Neural cell (in vitro differentiated cells): ENCODE measurements around the gene C20orf202. TPM values are rescaled to one million over a fixed set of nuclear protein-coding genes. Genes with fewer than 3 reads are reported as not detected.

Experiments used
- H2AFZ ChIP-seq: fragments of 200-600, 300-800 bp; sonication (generic), shearing (Covaris generic); 2 replicates; pipeline ENCODE4 v1.6.0; 2014; ENCODE audit warnings: low read depth, mild to moderate bottlenecking, antibody characterized with exemption, low read length, moderate library complexity
- H3F3A ChIP-seq: fragments of 200-600 bp; shearing (Covaris generic); 2 replicates; pipeline ENCODE4 v1.6.1; 2016; ENCODE audit warnings: mild to moderate bottlenecking, moderate library complexity, mixed read lengths, antibody characterized with exemption, low read length; ENCODE audit not compliant: insufficient read depth, poor library complexity, severe bottlenecking
- H3K27ac ChIP-seq: fragments of 200-600, 300-800 bp; sonication (generic), shearing (Covaris generic); 2 replicates; pipeline ENCODE4 v1.5.1; 2014; ENCODE audit warnings: mild to moderate bottlenecking, low read length, moderate library complexity
- H3K27me3 ChIP-seq: fragments of 300-800, 200-600 bp; sonication (generic), shearing (Covaris generic); 2 replicates; pipeline ENCODE4 v1.6.0; 2014; ENCODE audit warnings: mild to moderate bottlenecking, low read depth, low read length, moderate library complexity; ENCODE audit not compliant: insufficient read depth
- H3K36me3 ChIP-seq: fragments of 300-800, 200-600 bp; sonication (generic), shearing (Covaris generic); 2 replicates; pipeline ENCODE4 v1.5.1; 2014; ENCODE audit warnings: mild to moderate bottlenecking, antibody characterized with exemption, low read length, moderate library complexity; ENCODE audit not compliant: insufficient read depth
- H3K4me2 ChIP-seq: fragments of 300-800, 200-600 bp; sonication (generic), shearing (Covaris generic); 2 replicates; pipeline ENCODE4 v1.6.0; 2014; ENCODE audit warnings: mild to moderate bottlenecking, low read length
- H3K4me3 ChIP-seq: fragments of 300-800, 200-600 bp; sonication (generic), shearing (Covaris generic); 2 replicates; pipeline ENCODE4 v1.5.1; 2014; ENCODE audit warnings: mild to moderate bottlenecking, low read length, moderate library complexity
- H3K79me2 ChIP-seq: fragments of 200-600 bp; shearing (Covaris generic); replicated peaks from 2 replicates; pipeline ENCODE4 v1.6.0; 2014; ENCODE audit warnings: mild to moderate bottlenecking, low read length, moderate library complexity; ENCODE audit not compliant: insufficient read depth
- H3K9ac ChIP-seq: fragments of 300-800, 200-600 bp; sonication (generic), shearing (Covaris generic); 2 replicates; pipeline ENCODE4 v1.6.1; 2016; ENCODE audit warnings: mild to moderate bottlenecking, low read length, mixed read lengths
- H3K9me2 ChIP-seq: fragments of 200-600 bp; shearing (Covaris generic); 2 replicates; pipeline ENCODE4 v1.6.1; 2016; ENCODE audit warnings: mild to moderate bottlenecking, low read length, mixed read lengths; ENCODE audit not compliant: insufficient read depth
- H3K9me3 ChIP-seq: fragments of 200-600, 300-800 bp; sonication (generic), shearing (Covaris generic); 2 replicates; pipeline ENCODE4 v1.6.1; 2016; ENCODE audit warnings: mild to moderate bottlenecking, mixed run types, low read length, moderate library complexity, mixed read lengths
- H4K20me1 ChIP-seq: fragments of 200-600 bp; shearing (Covaris generic); 2 replicates; pipeline ENCODE4 v1.6.1; 2016; ENCODE audit warnings: mild to moderate bottlenecking, mixed run types; ENCODE audit not compliant: insufficient read depth
- EP300 ChIP-seq: fragments of 450-650 bp; conservative IDR thresholded peaks from 2 replicates; pipeline ENCODE4 v1.6.1; 2014; ENCODE audit warnings: antibody characterized with exemption, mild to moderate bottlenecking, moderate library complexity; ENCODE audit not compliant: poor library complexity, severe bottlenecking
- EZH2 ChIP-seq: fragments of 200-600, 300-800 bp; shearing (Covaris generic), sonication (generic); IDR thresholded peaks from 2 replicates; pipeline ENCODE4 v1.6.1; 2014; ENCODE audit warnings: antibody characterized with exemption, low read length, borderline replicate concordance, mild to moderate bottlenecking; ENCODE audit not compliant: insufficient read depth, poor library complexity, severe bottlenecking
- MXI1 ChIP-seq: fragments of 450-650 bp; conservative IDR thresholded peaks from 2 replicates; pipeline ENCODE4 v1.6.1; 2014; ENCODE audit warnings: antibody characterized with exemption, mild to moderate bottlenecking; ENCODE audit not compliant: poor library complexity, severe bottlenecking
- POLR2AphosphoS5 ChIP-seq: IDR thresholded peaks from 2 replicates; pipeline ENCODE4 v1.6.1; 2012
- RAD21 ChIP-seq: fragments of 450-650 bp; conservative IDR thresholded peaks from 2 replicates; pipeline ENCODE4 v1.6.1; 2014; ENCODE audit warnings: antibody characterized with exemption, mild to moderate bottlenecking, moderate library complexity
- SMC3 ChIP-seq: fragments of 450-650 bp; conservative IDR thresholded peaks from 2 replicates; pipeline ENCODE4 v1.6.1; 2014; ENCODE audit warnings: antibody characterized with exemption, mild to moderate bottlenecking, moderate library complexity; ENCODE audit not compliant: poor library complexity
- TAF1 ChIP-seq: IDR thresholded peaks from 2 replicates; pipeline ENCODE4 v1.6.1; 2012; ENCODE audit warnings: low read depth
- polyA plus RNA-seq: library from polyadenylated mRNA; depleted of rRNA; stranded (reverse); fragments of >200 nt; gene quantifications from 2 replicates; pipeline ENCODE4 v1.2.3, GENCODE V29; 2014
- TF ChIP-seq, protein P1 (sequence below): fragments of 450-650 bp; IDR thresholded peaks from 2 replicates; pipeline ENCODE4 v1.5.1; 2014; ENCODE audit warnings: antibody characterized with exemption, mild to moderate bottlenecking, moderate library complexity; ENCODE audit not compliant: poor library complexity, severe bottlenecking
- TF ChIP-seq, protein P2 (sequence below): IDR thresholded peaks from 2 replicates; pipeline ENCODE4 v1.6.1; 2012; ENCODE audit warnings: borderline replicate concordance

The C20orf202 gene
- polyA plus RNA-seq, 1 donor from 2014 or later: 0.62 TPM

DNA sequence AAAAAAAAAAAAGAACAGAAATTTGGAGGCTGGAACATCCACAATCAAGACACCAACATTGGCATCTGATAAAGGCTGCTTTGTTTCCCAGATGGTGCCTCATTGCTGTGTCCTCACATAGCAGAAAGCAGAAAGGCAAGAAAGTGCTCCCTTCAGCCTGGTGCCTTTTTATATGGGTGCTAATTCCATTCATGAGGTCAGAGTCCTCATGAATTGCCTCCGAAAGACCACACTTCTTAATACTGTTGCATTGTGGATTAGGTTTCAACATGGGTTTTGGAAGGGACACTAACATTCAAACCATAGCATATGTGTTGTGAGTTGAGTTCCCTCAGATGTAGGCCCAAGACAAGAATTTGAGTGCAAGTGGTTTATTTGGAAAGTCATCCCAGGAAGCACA is 8.0 kb upstream of the C20orf202 start:
- H3K9me2 ChIP-seq: no peaks in the 10 kb centered on the region
- H3K36me3 ChIP-seq: no peaks in the 10 kb centered on the region
- no peaks in the 10 kb centered on the region for H3K9me3 ChIP-seq
- H3K27ac ChIP-seq: no peak overlapping the region
- no peaks in the 10 kb centered on the region for H4K20me1 ChIP-seq
- H3K79me2 ChIP-seq: no peaks in the 10 kb centered on the region
- no peak overlapping the region for H3K4me2 ChIP-seq
- TF ChIP-seq, protein P1, sequence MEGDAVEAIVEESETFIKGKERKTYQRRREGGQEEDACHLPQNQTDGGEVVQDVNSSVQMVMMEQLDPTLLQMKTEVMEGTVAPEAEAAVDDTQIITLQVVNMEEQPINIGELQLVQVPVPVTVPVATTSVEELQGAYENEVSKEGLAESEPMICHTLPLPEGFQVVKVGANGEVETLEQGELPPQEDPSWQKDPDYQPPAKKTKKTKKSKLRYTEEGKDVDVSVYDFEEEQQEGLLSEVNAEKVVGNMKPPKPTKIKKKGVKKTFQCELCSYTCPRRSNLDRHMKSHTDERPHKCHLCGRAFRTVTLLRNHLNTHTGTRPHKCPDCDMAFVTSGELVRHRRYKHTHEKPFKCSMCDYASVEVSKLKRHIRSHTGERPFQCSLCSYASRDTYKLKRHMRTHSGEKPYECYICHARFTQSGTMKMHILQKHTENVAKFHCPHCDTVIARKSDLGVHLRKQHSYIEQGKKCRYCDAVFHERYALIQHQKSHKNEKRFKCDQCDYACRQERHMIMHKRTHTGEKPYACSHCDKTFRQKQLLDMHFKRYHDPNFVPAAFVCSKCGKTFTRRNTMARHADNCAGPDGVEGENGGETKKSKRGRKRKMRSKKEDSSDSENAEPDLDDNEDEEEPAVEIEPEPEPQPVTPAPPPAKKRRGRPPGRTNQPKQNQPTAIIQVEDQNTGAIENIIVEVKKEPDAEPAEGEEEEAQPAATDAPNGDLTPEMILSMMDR: no peak
- TF ChIP-seq SMC3: no peak
- no peak for TF ChIP-seq EZH2
- TF ChIP-seq RAD21: no peak
- no peak for TF ChIP-seq POLR2AphosphoS5
- no peak for TF ChIP-seq TAF1
- TF ChIP-seq, protein P2, sequence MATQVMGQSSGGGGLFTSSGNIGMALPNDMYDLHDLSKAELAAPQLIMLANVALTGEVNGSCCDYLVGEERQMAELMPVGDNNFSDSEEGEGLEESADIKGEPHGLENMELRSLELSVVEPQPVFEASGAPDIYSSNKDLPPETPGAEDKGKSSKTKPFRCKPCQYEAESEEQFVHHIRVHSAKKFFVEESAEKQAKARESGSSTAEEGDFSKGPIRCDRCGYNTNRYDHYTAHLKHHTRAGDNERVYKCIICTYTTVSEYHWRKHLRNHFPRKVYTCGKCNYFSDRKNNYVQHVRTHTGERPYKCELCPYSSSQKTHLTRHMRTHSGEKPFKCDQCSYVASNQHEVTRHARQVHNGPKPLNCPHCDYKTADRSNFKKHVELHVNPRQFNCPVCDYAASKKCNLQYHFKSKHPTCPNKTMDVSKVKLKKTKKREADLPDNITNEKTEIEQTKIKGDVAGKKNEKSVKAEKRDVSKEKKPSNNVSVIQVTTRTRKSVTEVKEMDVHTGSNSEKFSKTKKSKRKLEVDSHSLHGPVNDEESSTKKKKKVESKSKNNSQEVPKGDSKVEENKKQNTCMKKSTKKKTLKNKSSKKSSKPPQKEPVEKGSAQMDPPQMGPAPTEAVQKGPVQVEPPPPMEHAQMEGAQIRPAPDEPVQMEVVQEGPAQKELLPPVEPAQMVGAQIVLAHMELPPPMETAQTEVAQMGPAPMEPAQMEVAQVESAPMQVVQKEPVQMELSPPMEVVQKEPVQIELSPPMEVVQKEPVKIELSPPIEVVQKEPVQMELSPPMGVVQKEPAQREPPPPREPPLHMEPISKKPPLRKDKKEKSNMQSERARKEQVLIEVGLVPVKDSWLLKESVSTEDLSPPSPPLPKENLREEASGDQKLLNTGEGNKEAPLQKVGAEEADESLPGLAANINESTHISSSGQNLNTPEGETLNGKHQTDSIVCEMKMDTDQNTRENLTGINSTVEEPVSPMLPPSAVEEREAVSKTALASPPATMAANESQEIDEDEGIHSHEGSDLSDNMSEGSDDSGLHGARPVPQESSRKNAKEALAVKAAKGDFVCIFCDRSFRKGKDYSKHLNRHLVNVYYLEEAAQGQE: no peak
- no peak for TF ChIP-seq MXI1
- TF ChIP-seq EP300: no peak
- H3F3A ChIP-seq: no peaks in the 10 kb centered on the region
- no peak overlapping the region for H3K9ac ChIP-seq
- no peak overlapping the region for H3K4me3 ChIP-seq
- no peak overlapping the region for H2AFZ ChIP-seq
- no peaks in the 10 kb centered on the region for H3K27me3 ChIP-seq

DNA sequence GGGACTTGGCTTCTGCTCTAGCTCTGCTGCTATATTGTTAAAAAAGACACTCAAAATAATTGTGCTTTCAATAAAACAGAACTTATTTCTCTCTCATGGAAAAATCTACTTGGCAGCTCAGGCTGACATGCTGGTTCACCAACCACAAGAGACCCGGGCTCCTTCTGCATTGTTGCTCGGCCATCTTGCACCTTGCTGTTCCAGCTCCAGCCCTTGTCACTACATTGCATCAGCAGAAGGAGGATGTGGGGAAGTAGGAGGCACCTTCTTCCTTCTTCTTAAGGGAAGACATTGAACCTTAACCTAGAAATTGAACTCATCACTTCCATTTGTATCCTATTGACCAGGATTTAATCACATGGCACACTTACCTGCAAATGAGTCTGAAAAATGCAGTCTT is 6.6 kb upstream of the C20orf202 start:
- no peaks in the 10 kb centered on the region for H3F3A ChIP-seq
- TF ChIP-seq TAF1 (no peak), MXI1 (no peak), EZH2 (no peak), POLR2AphosphoS5 (no peak), RAD21 (no peak), EP300 (no peak)
- TF ChIP-seq, protein P2: no peak
- TF ChIP-seq, protein P1: no peak
- no peak overlapping the region for H3K4me3 ChIP-seq
- H3K9me3 ChIP-seq: no peaks in the 10 kb centered on the region
- no peak overlapping the region for H2AFZ ChIP-seq
- H3K27me3 ChIP-seq: no peaks in the 10 kb centered on the region
- H3K79me2 ChIP-seq: no peaks in the 10 kb centered on the region
- H3K9me2 ChIP-seq: no peaks in the 10 kb centered on the region
- no peak overlapping the region for H3K4me2 ChIP-seq
- H4K20me1 ChIP-seq: no peaks in the 10 kb centered on the region
- no peak overlapping the region for H3K27ac ChIP-seq
- H3K36me3 ChIP-seq: no peaks in the 10 kb centered on the region
- no peak overlapping the region for H3K9ac ChIP-seq
